ENCODE results near the gene RXRA.

Gene RXRA

GRCh38 chr9:134408939-134409737, 82.9 kb downstream of the RXRA start:
- Histone ChIP-seq H3K4me3 (ENCODE audit: low read depth, low read length) (no peak overlapping the region), H3K36me3 (ENCODE audit: control insufficient read depth, insufficient read depth, low read length) (peaks cover 8% of the 10 kb centered on the region), H3K9me3 (ENCODE audit: control insufficient read depth, insufficient read depth, low read length) (no peaks in the 10 kb centered on the region), H3K4me1 (ENCODE audit: control insufficient read depth, insufficient read depth, low read length) (no peaks in the 10 kb centered on the region), H3K9ac (ENCODE audit: low read depth, low read length) (no peak overlapping the region), H3K27me3 (ENCODE audit: control insufficient read depth, insufficient read depth, low read length) (no peaks in the 10 kb centered on the region)

- Histone ChIP-seq H3K9me3 (ENCODE audit: control insufficient read depth, insufficient read depth, low read length) (no peaks in the 10 kb centered on the region), H3K36me3 (ENCODE audit: control insufficient read depth, insufficient read depth, low read length) (peaks cover 8% of the 10 kb centered on the region), H3K27me3 (ENCODE audit: control insufficient read depth, insufficient read depth, low read length) (no peaks in the 10 kb centered on the region), H3K4me3 (ENCODE audit: low read depth, low read length) (no peak overlapping the region), H3K9ac (ENCODE audit: low read depth, low read length) (no peak overlapping the region), H3K4me1 (ENCODE audit: control insufficient read depth, insufficient read depth, low read length) (no peaks in the 10 kb centered on the region)
Observed at GRCh38 chr9:134410071-134410834, 84.0 kb downstream of the RXRA start.

GRCh38 chr9:134410835-134411217, 84.6 kb downstream of the RXRA start:
- peaks cover 8% of the 10 kb centered on the region for H3K36me3 ChIP-seq (ENCODE audit: control insufficient read depth, insufficient read depth, low read length)
- no peak overlapping the region for H3K9ac ChIP-seq (ENCODE audit: low read depth, low read length)
- H3K4me3 ChIP-seq (ENCODE audit: low read depth, low read length) = no peak overlapping the region
- no peaks in the 10 kb centered on the region for H3K27me3 ChIP-seq (ENCODE audit: control insufficient read depth, insufficient read depth, low read length)
- H3K4me1 ChIP-seq (ENCODE audit: control insufficient read depth, insufficient read depth, low read length) = no peaks in the 10 kb centered on the region
- no peaks in the 10 kb centered on the region for H3K9me3 ChIP-seq (ENCODE audit: control insufficient read depth, insufficient read depth, low read length)

GRCh38 chr9:134411440-134412297, 85.4 kb downstream of the RXRA start:
- Histone ChIP-seq H3K9ac (ENCODE audit: low read depth, low read length) (no peak overlapping the region), H3K4me3 (ENCODE audit: low read depth, low read length) (no peak overlapping the region), H3K4me1 (ENCODE audit: control insufficient read depth, insufficient read depth, low read length) (no peaks in the 10 kb centered on the region), H3K9me3 (ENCODE audit: control insufficient read depth, insufficient read depth, low read length) (no peaks in the 10 kb centered on the region), H3K27me3 (ENCODE audit: control insufficient read depth, insufficient read depth, low read length) (no peaks in the 10 kb centered on the region), H3K36me3 (ENCODE audit: control insufficient read depth, insufficient read depth, low read length) (peaks cover 8% of the 10 kb centered on the region)

GRCh38 chr9:134412298-134412711, 86.0 kb downstream of the RXRA start:
- no peaks in the 10 kb centered on the region for H3K27me3 ChIP-seq (ENCODE audit: control insufficient read depth, insufficient read depth, low read length)
- no peaks in the 10 kb centered on the region for H3K9me3 ChIP-seq (ENCODE audit: control insufficient read depth, insufficient read depth, low read length)
- no peak overlapping the region for H3K4me3 ChIP-seq (ENCODE audit: low read depth, low read length)
- no peak overlapping the region for H3K9ac ChIP-seq (ENCODE audit: low read depth, low read length)
- peaks cover 13% of the 10 kb centered on the region for H3K36me3 ChIP-seq (ENCODE audit: control insufficient read depth, insufficient read depth, low read length)
- H3K4me1 ChIP-seq (ENCODE audit: control insufficient read depth, insufficient read depth, low read length) = no peaks in the 10 kb centered on the region

- Histone ChIP-seq H3K36me3 (ENCODE audit: control insufficient read depth, insufficient read depth, low read length) (peaks cover 13% of the 10 kb centered on the region), H3K4me3 (ENCODE audit: low read depth, low read length) (no peak overlapping the region), H3K9me3 (ENCODE audit: control insufficient read depth, insufficient read depth, low read length) (no peaks in the 10 kb centered on the region), H3K4me1 (ENCODE audit: control insufficient read depth, insufficient read depth, low read length) (no peaks in the 10 kb centered on the region), H3K27me3 (ENCODE audit: control insufficient read depth, insufficient read depth, low read length) (no peaks in the 10 kb centered on the region), H3K9ac (ENCODE audit: low read depth, low read length) (no peak overlapping the region)
Observed at GRCh38 chr9:134413112-134413715, 87.0 kb downstream of the RXRA start.

GRCh38 chr9:134413890-134414623, 87.8 kb downstream of the RXRA start:
- Histone ChIP-seq H3K36me3 (ENCODE audit: control insufficient read depth, insufficient read depth, low read length) (peaks cover 8% of the 10 kb centered on the region), H3K9ac (ENCODE audit: low read depth, low read length) (no peak overlapping the region), H3K4me3 (ENCODE audit: low read depth, low read length) (no peak overlapping the region), H3K9me3 (ENCODE audit: control insufficient read depth, insufficient read depth, low read length) (no peaks in the 10 kb centered on the region), H3K27me3 (ENCODE audit: control insufficient read depth, insufficient read depth, low read length) (no peaks in the 10 kb centered on the region), H3K4me1 (ENCODE audit: control insufficient read depth, insufficient read depth, low read length) (no peaks in the 10 kb centered on the region)

- no peak overlapping the region for H3K9ac ChIP-seq (ENCODE audit: low read depth, low read length)
- no peak overlapping the region for H3K4me3 ChIP-seq (ENCODE audit: low read depth, low read length)
- H3K36me3 ChIP-seq (ENCODE audit: control insufficient read depth, insufficient read depth, low read length) = peaks cover 4% of the 10 kb centered on the region
- no peaks in the 10 kb centered on the region for H3K27me3 ChIP-seq (ENCODE audit: control insufficient read depth, insufficient read depth, low read length)
- H3K4me1 ChIP-seq (ENCODE audit: control insufficient read depth, insufficient read depth, low read length) = no peaks in the 10 kb centered on the region
- no peaks in the 10 kb centered on the region for H3K9me3 ChIP-seq (ENCODE audit: control insufficient read depth, insufficient read depth, low read length)
Observed at GRCh38 chr9:134414900-134415425, 88.7 kb downstream of the RXRA start.

GRCh38 chr9:134416385-134417015, 90.2 kb downstream of the RXRA start:
- no peaks in the 10 kb centered on the region for H3K27me3 ChIP-seq (ENCODE audit: control insufficient read depth, insufficient read depth, low read length)
- H3K9me3 ChIP-seq (ENCODE audit: control insufficient read depth, insufficient read depth, low read length) = no peaks in the 10 kb centered on the region
- no peak overlapping the region for H3K9ac ChIP-seq (ENCODE audit: low read depth, low read length)
- H3K4me1 ChIP-seq (ENCODE audit: control insufficient read depth, insufficient read depth, low read length) = no peaks in the 10 kb centered on the region
- H3K36me3 ChIP-seq (ENCODE audit: control insufficient read depth, insufficient read depth, low read length) = peaks cover 10% of the 10 kb centered on the region
- no peak overlapping the region for H3K4me3 ChIP-seq (ENCODE audit: low read depth, low read length)

GRCh38 chr9:134418354-134418753, 92.1 kb downstream of the RXRA start:
- no peaks in the 10 kb centered on the region for H3K9me3 ChIP-seq (ENCODE audit: control insufficient read depth, insufficient read depth, low read length)
- no peaks in the 10 kb centered on the region for H3K27me3 ChIP-seq (ENCODE audit: control insufficient read depth, insufficient read depth, low read length)
- peaks cover 10% of the 10 kb centered on the region for H3K36me3 ChIP-seq (ENCODE audit: control insufficient read depth, insufficient read depth, low read length)
- H3K4me3 ChIP-seq (ENCODE audit: low read depth, low read length) = no peak overlapping the region
- no peak overlapping the region for H3K9ac ChIP-seq (ENCODE audit: low read depth, low read length)
- no peaks in the 10 kb centered on the region for H3K4me1 ChIP-seq (ENCODE audit: control insufficient read depth, insufficient read depth, low read length)

Data from iPS-15b (cell line).